22Rv1 (cell line): ENCODE results near the gene CD58.

Source experiments
- CTCF ChIP-seq: fragments of 450-650 bp; IDR thresholded peaks from 2 replicates; pipeline ENCODE4 v1.5.1; 2017; ENCODE audit warnings: mild to moderate bottlenecking
- ZFX ChIP-seq: fragments of 450-650 bp; IDR thresholded peaks from 2 replicates; pipeline ENCODE4 v1.6.1; 2017; ENCODE audit warnings: antibody characterized with exemption, borderline replicate concordance

GRCh38 chr1:116534014-116534739 is 36.6 kb downstream of the CD58 start:
- TF ChIP-seq CTCF: no peak
- TF ChIP-seq ZFX: no peak
